Measurements from ENCODE around the gene CDHR1. TPM values are rescaled to one million over a fixed set of nuclear protein-coding genes. Genes with fewer than 3 reads are reported as not detected.

Gene CDHR1
- total RNA-seq, 4 donors from 2014 or later, result under 0.01 to 0.17 (median 0.06) TPM; not detected in 1

GRCh38 chr10:84262190-84262956 lies 68.0 kb downstream of the CDHR1 start:
- Histone ChIP-seq H3K27ac (replicated peaks in 1 of 4) (no peak overlapping the region), H3K4me1 (peaks cover 0 to 5% (median 4%) of the 10 kb centered on the region in 4 donors), H3K36me3 (no peaks in the 10 kb centered on the region), H3K4me3 (no peak overlapping the region), H3K27me3 (peaks cover 0 to 64% (median 2%) of the 10 kb centered on the region in 4 donors), H3K9me3 (no peaks in the 10 kb centered on the region)
- intact Hi-C loops (cut with DNase I), result loop anchor here (5.0 kb wide), 1 partner anchor 115 kb away; no protein-coding TSS in a partner anchor
- DNase-seq (ENCODE audit: extremely low spot score), result no peak
- TF ChIP-seq, protein P1, sequence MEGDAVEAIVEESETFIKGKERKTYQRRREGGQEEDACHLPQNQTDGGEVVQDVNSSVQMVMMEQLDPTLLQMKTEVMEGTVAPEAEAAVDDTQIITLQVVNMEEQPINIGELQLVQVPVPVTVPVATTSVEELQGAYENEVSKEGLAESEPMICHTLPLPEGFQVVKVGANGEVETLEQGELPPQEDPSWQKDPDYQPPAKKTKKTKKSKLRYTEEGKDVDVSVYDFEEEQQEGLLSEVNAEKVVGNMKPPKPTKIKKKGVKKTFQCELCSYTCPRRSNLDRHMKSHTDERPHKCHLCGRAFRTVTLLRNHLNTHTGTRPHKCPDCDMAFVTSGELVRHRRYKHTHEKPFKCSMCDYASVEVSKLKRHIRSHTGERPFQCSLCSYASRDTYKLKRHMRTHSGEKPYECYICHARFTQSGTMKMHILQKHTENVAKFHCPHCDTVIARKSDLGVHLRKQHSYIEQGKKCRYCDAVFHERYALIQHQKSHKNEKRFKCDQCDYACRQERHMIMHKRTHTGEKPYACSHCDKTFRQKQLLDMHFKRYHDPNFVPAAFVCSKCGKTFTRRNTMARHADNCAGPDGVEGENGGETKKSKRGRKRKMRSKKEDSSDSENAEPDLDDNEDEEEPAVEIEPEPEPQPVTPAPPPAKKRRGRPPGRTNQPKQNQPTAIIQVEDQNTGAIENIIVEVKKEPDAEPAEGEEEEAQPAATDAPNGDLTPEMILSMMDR (IDR thresholded peaks at IDR 0.05), result no peak
- TF ChIP-seq POLR2A (IDR thresholded peaks at IDR 0.05; ENCODE audit: low read depth) (no peak), POLR2AphosphoS5 (IDR thresholded peaks at IDR 0.05) (no peak), EP300 (IDR thresholded peaks at IDR 0.05) (no peak)
- 59% methylated on average over 13 of the region's 13 CpGs for WGBS

- no peaks in the 10 kb centered on the region for H3K36me3 ChIP-seq
- peaks cover 0 to 51% (median 0%) of the 10 kb centered on the region in 4 donors for H3K27me3 ChIP-seq
- 88% methylated on average over 5 of the region's 5 CpGs for whole genome bisulfite sequencing
- no peak for TF ChIP-seq EP300 (IDR thresholded peaks at IDR 0.05)
- no peak for TF ChIP-seq POLR2AphosphoS5 (IDR thresholded peaks at IDR 0.05)
- no peak for TF ChIP-seq POLR2A (IDR thresholded peaks at IDR 0.05; ENCODE audit: low read depth)
- TF ChIP-seq, protein P1 (IDR thresholded peaks at IDR 0.05), result no peak
- H3K9me3 ChIP-seq, result no peaks in the 10 kb centered on the region
- intact Hi-C loops (cut with DNase I), result loop anchor here (2.0 to 5.0 kb wide), 2 partner anchors 114 to 277 kb away; no protein-coding TSS in a partner anchor
- peaks cover 0 to 5% (median 4%) of the 10 kb centered on the region in 4 donors for H3K4me1 ChIP-seq
- DNase-seq (ENCODE audit: extremely low spot score), result no peak
- H3K4me3 ChIP-seq, result no peak overlapping the region
- H3K27ac ChIP-seq (replicated peaks in 1 of 4), result no peak overlapping the region
Observed at GRCh38 chr10:84263716-84264115, 69.4 kb downstream of the CDHR1 start.

DNA sequence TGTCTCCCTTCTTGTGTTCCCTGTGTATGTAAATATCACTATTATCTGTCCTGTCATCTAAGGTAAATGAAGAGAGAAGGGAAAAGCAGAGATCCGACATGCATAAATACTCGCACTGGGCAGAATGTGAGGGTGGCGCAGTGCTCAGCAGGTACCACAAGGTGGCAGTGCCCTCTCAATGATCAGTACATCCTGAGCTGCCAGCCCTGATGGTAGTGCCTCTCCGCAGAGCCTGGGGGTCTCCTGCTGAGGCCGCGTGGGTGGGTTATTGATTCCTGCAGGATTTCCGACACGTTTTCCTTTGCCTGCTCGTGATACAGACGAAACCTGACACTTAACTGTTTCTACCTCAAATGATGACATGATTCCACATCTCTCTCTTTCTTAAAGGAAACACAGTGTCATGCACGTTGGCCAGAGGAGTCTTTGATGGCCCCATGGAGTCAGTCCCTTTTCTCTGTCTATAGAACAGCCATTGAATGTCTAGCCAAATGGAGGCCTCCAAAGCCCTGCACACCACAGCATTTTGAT lies 70.3 kb downstream of the CDHR1 start:
- no peak for TF ChIP-seq POLR2A (IDR thresholded peaks at IDR 0.05; ENCODE audit: low read depth)
- TF ChIP-seq, protein P1 (IDR thresholded peaks at IDR 0.05), result peak; percentile 86 to 97 (median 92)
- DNase-seq (ENCODE audit: extremely low spot score), result no peak
- WGBS, result 6% methylated on average over 11 of the region's 11 CpGs
- peaks cover 0 to 5% (median 4%) of the 10 kb centered on the region in 4 donors for H3K4me1 ChIP-seq
- no peak overlapping the region for H3K27ac ChIP-seq (replicated peaks in 1 of 4)
- H3K36me3 ChIP-seq, result no peaks in the 10 kb centered on the region
- intact Hi-C loops (cut with DNase I), result loop anchor here (2.0 to 5.0 kb wide), 3 partner anchors 88 to 276 kb away; no protein-coding TSS in a partner anchor
- no peak overlapping the region for H3K4me3 ChIP-seq
- H3K9me3 ChIP-seq, result no peaks in the 10 kb centered on the region
- peaks cover 0 to 45% (median 0%) of the 10 kb centered on the region in 4 donors for H3K27me3 ChIP-seq

DNA sequence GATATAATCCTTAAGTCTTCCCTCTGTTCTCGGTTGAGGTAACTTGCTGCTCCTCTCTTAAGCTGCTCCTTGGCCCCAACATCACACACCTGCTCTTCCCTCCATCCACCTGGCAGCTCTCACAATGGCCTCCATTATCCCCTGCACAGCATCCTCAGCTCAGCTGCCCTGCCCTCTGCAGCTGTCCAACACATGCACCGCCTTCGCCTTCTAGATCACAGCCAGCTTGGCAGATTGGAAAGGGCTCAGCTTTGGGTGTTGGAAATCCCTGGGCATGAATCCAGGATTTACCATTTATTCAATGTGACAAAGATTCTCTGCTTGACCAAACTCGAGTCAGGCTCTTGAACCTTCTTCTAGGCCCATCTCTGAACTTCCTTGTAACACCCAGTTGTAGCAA lies 71.1 kb downstream of the CDHR1 start:
- intact Hi-C loops (cut with DNase I), result loop anchor here (2.0 to 5.0 kb wide), 2 partner anchors 87 to 275 kb away; no protein-coding TSS in a partner anchor
- Histone ChIP-seq H3K9me3 (no peaks in the 10 kb centered on the region), H3K27ac (replicated peaks in 1 of 4) (no peak overlapping the region), H3K27me3 (peaks cover 0 to 44% (median 0%) of the 10 kb centered on the region in 4 donors), H3K4me1 (peaks cover 0 to 5% (median 4%) of the 10 kb centered on the region in 4 donors), H3K4me3 (no peak overlapping the region), H3K36me3 (no peaks in the 10 kb centered on the region)
- 79% methylated on average over 4 of the region's 4 CpGs for WGBS
- no peak for DNase-seq (ENCODE audit: extremely low spot score)
- TF ChIP-seq, protein P1 (IDR thresholded peaks at IDR 0.05), result no peak
- TF ChIP-seq EP300 (IDR thresholded peaks at IDR 0.05) (no peak), POLR2AphosphoS5 (IDR thresholded peaks at IDR 0.05) (no peak), POLR2A (IDR thresholded peaks at IDR 0.05; ENCODE audit: low read depth) (no peak)

Data from esophagus muscularis mucosa (tissue), 4 donors.